Activated CD8-positive, alpha-beta memory T cell treated with anti-CD3 and anti-CD28 coated beads, Interleukin-2, amount 50 U/mL, for 1 hour (primary cell): ENCODE data around the gene ZNF41.
"Not testable (repeated sequence)": the region's sequence is repeated elsewhere in the genome, so short reads cannot be mapped to it uniquely, and the experiment has no call there.

ENCODE experiments used
- DNase-seq: peaks from one replicate; pipeline ENCODE4 v3.0.0-alpha.2; 2020; ENCODE audit errors: extremely low read depth

The ZNF41 gene

GRCh38 chrX:47492133-47492532 is 9.1 kb upstream of the ZNF41 start:
- DNase-seq, result not testable (repeated sequence)

GRCh38 chrX:47489507-47490275 is 6.7 kb upstream of the ZNF41 start:
- no peak for DNase-seq

- DNase-seq, result no peak
Measured at GRCh38 chrX:47484885-47485284, 1.9 kb upstream of the ZNF41 start.

GRCh38 chrX:47483306-47484268 is 565 bp upstream of the ZNF41 start:
- DNase-seq, result no peak

- DNase-seq, result no peak
Measured at GRCh38 chrX:47482065-47482511, 934 bp downstream of the ZNF41 start.

GRCh38 chrX:47481160-47481559 is 1.9 kb downstream of the ZNF41 start:
- no peak for DNase-seq

GRCh38 chrX:47480576-47480975 is 2.4 kb downstream of the ZNF41 start:
- DNase-seq, result no peak

DNA sequence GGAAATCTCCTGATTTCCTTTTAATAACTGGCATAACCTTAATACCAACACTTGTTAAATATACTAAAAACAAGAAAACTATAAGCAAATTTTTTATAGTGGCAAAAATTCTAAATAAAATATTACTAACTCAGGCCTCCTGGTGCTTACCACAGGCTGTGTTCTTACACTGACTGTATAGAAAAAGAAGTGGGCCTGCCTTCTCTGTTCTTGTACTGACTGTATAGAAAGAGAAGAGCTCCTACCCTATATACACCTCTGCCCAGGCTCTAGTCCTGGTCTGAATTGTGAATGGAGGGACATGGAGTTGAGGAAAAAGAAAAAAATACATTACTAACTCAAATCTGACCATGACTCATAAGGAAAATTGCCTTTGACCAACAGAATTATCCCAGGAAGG is 7.5 kb downstream of the ZNF41 start:
- DNase-seq, result no peak

DNA sequence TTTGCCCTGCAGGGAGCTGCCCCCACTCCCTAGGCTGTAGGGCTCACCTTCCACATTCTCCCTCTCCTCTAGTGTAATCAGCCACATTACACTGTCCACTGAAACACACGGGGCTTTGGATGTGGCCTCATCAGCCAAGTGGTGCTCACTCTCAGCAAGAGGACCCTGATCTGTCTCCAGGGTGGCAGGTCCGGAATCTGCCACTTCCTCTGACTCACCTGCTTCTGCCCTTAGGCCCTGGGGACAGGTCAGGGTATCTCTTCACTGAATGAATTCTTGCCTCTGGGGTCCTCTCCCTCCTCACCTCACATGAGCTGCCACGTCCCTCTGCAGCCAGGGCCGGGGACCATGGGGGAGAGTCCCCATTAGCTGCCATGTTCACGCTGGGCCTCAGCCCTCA is 15.9 kb downstream of the ZNF41 start:
- DNase-seq, result no peak

- DNase-seq, result no peak
Measured at GRCh38 chrX:47460561-47460960, 22.5 kb downstream of the ZNF41 start.

- peak; percentile 4 for DNase-seq
Measured at GRCh38 chrX:47458528-47458927, 24.5 kb downstream of the ZNF41 start.

- no peak for DNase-seq
Measured at GRCh38 chrX:47456080-47456479, 26.9 kb downstream of the ZNF41 start.

GRCh38 chrX:47452112-47452511 is 30.9 kb downstream of the ZNF41 start:
- DNase-seq, result no peak

DNA sequence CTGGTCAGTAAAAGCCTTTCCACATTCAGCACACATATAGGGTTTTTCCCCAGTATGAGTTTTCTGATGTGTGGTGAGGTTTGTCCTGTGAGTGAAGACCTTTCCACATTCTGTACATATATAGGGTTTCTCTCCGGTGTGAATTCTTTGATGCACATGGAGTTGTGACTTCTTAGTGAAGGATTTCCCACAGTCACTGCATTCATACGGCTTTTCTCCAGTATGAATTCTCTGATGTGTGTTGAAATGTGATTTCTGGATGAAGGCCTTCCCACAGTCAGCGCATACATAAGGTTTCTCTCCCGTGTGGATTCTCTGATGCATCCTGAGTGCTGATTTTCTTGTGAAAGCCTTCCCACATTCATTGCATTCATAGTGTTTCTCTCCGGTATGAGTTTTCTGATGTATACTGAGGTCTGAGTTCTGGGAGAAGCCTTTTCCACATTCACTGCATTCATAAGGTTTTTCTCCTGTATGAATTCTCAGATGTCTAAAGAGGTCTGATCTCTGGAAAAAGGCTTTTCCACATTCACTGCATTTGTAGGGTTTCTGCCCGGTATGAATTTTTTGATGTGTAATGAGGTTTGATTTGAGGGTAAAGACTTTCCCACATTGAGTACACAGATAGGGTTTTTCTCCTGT is 34.7 kb downstream of the ZNF41 start:
- DNase-seq, result no peak

DNA sequence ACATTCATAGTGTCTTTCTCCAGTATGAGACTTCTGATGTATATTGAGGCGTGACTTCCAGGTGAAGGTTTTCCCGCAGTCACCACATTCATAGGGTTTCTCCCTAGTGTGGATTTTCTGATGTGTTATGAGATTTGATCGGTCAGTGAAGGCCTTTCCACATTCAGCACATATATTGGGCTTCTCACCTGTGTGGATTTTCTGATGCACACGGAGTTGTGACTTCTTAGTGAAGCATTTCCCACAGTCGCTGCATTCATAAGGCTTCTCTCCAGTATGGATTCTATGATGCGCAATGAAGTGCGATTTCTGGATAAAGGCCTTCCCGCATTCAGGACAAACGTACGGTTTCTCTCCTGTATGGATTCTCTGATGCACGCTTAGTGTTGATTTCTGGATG is 35.4 kb downstream of the ZNF41 start:
- DNase-seq, result no peak

DNA sequence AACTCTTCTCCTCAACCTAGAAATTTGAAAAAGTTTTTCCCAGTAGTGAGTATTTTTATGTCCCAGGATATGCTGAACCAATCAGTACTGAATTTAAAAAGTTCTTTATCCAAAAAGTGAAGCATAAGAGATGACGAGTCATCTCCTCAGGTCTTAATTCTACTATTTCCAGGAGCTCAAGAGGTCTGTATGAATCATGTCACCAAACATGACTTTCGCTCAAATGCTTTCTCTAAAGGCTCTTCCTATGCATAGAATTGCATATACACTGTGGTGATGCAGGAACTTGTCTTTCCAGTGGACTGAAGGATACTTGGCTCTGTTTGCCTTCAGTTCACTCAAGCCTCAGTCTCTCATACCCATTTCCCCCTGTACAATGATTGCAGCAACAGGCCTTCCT is 36.1 kb downstream of the ZNF41 start:
- no peak for DNase-seq

GRCh38 chrX:47446431-47446830 is 36.6 kb downstream of the ZNF41 start:
- DNase-seq, result no peak

DNA sequence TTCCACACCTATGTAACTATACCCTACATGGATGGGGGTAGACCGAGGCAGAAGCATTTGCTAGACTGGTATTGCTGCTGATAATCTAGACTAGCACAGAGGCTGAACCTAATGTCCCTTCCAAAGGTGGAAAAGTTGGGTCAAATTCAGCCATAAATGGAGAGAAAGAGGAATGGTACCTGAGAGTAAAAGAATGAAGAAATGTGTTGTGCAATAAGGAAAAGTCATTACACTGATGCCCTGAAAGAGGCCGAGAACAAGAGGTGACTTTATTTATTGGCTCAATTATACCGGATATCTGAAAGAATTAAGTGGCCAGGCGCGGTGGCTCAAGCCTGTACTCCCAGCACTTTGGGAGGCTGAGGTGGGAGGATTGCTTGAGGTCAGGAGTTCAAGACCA is 52.1 kb downstream of the ZNF41 start:
- DNase-seq, result no peak

DNA sequence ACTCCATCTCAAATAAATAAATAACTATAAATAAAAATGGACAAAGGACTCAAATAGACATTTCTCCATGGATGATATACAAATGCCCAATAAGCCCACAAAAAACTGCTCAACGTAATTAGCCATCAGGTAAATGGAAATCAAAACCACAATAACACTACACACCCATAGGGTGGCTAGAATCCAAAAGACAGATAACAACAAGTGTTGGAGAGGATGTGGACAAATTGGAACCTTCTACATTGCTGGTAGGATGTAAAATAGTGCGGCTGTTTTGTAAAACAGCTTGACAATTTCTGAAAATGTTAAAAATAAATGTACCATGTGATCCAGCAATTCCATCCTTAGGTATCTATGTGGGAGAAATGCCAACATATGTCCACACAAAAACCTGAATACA is 60.6 kb downstream of the ZNF41 start:
- DNase-seq, result no peak

DNA sequence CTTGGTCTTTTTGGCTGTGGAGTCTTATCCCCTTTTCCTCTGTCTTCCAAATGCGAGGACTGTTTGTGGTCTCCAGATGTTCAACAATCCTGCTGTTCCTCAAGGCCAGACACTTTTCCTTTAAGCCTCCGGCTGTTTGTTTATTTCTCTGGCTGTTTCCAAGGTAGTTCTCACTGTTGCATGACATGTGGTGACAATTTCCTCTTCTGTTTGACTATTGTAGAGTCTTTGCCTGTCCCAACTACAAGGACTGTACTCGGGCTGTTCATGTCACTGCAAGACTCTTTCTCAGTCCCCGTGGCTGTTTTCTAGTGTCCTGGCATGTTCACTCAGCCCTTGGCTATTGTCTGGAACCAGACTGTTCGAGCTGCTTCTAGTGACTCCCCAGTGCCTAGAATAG is 62.1 kb downstream of the ZNF41 start:
- DNase-seq, result no peak

DNA sequence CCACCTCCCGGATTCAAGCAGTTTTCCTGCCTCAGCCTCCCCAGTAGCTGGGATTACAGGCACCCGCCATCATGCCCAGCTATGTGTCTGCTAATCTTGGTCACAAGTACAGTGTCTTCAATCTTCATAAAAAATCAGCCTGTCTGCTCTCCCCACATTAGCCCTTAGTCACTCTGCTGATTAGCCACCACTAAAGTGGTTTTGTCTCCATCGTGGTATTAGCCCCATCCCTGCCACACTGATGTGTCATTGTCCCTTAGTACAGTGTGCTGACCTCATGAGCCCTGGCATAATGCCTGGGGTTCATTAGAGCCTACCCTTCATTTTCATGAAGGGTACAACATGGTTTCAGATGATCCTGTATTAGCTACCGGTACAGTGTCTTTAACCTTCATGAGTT is 62.8 kb downstream of the ZNF41 start:
- no peak for DNase-seq

DNA sequence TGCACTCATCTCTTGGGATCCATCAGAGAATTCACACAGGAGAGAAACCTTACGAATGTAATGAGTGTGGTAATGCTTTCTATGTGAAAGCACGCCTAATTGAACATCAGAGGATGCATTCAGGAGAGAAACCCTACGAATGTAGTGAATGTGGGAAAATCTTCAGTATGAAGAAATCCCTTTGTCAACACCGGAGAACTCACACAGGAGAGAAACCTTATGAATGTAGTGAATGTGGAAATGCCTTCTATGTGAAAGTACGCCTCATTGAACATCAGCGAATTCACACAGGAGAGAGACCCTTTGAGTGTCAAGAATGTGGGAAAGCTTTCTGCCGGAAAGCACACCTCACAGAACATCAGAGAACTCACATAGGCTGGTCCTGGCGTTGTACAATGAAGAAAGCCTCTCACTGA is 69.8 kb downstream of the ZNF41 start:
- no peak for DNase-seq
